H1 (cell line): ENCODE measurements around the gene SLC6A2. TPM values are rescaled to one million over a fixed set of nuclear protein-coding genes. Genes with fewer than 3 reads are reported as not detected.

Experiments
- CTCF ChIA-PET: fragments of 300-600 bp; sonication (Branson Sonifier 250); formaldehyde crosslinking; loops from one replicate; lab custom pipeline; 2021; ENCODE audit not compliant: partially characterized antibody; lab: Charles Lee
- POLR2A ChIA-PET: fragments of 300-600 bp; sonication (Branson Sonifier 250); formaldehyde crosslinking; loops from one replicate; lab custom pipeline; 2021; ENCODE audit warnings: inconsistent platforms; ENCODE audit not compliant: partially characterized antibody; lab: Charles Lee
- DNase-seq, 2 experiments: peaks; one replicate each; pipeline versions ENCODE4 v3.0.0 to v3.0.0-alpha.2; 2010 to 2022; ENCODE audit warnings: low spot score in 2 of 2, low read depth in 1 of 2, mixed read lengths in 1 of 2
- FAIRE-seq: peaks from 2 replicates; lab custom pipeline; 2011; peaks lifted over from hg19 to GRCh38; lab: Jason Lieb, UNC
- H2AFZ ChIP-seq: 2 replicates; pipeline ENCODE4 v1.8.1; 2012; ENCODE audit warnings: low read length, inconsistent platforms
- H2AK5ac ChIP-seq: 2 replicates; pipeline ENCODE4 v1.6.1; 2013; ENCODE audit warnings: low read depth, low read length
- H2BK120ac ChIP-seq: replicated peaks from 2 replicates; pipeline ENCODE3; 2013; ENCODE audit warnings: low read depth, low read length, inconsistent platforms
- H2BK12ac ChIP-seq: 2 replicates; pipeline ENCODE4 v1.6.1; 2013; ENCODE audit warnings: low read depth, low read length
- H2BK15ac ChIP-seq: 2 replicates; pipeline ENCODE4 v1.6.1; 2013; ENCODE audit warnings: low read length
- H2BK20ac ChIP-seq: 2 replicates; pipeline ENCODE4 v1.6.1; 2013; ENCODE audit warnings: low read length
- H2BK5ac ChIP-seq: 2 replicates; pipeline ENCODE4 v1.6.1; 2013; ENCODE audit warnings: low read depth, low read length
- H3K14ac ChIP-seq: 2 replicates; pipeline ENCODE4 v1.6.1; 2013; ENCODE audit warnings: inconsistent platforms; ENCODE audit not compliant: insufficient read length
- H3K18ac ChIP-seq: 2 replicates; pipeline ENCODE4 v1.6.1; 2013; ENCODE audit warnings: low read length; ENCODE audit errors: extremely low read depth
- H3K23ac ChIP-seq: 2 replicates; pipeline ENCODE4 v1.6.1; 2013; ENCODE audit warnings: inconsistent platforms; ENCODE audit not compliant: insufficient read length
- H3K23me2 ChIP-seq: 2 replicates; pipeline ENCODE4 v1.6.1; 2013; ENCODE audit warnings: low read depth, low read length
- H3K27ac ChIP-seq: 2 replicates; pipeline ENCODE4 v1.6.1; 2011; ENCODE audit warnings: low read depth, low read length, inconsistent platforms
- H3K27me3 ChIP-seq, 4 experiments: replicated peaks in 1 of 4; 1 replicate in 1 of 4; 2 replicates in 3 of 4; pipeline versions ENCODE4 v1.6.1 to v1.8.1; 2011 to 2013; ENCODE audit warnings: low read length in 3 of 4, mild to moderate bottlenecking in 3 of 4, inconsistent platforms in 2 of 4, mixed read lengths in 2 of 4, moderate library complexity in 1 of 4; ENCODE audit not compliant: control insufficient read depth in 3 of 4, insufficient read depth in 3 of 4; ENCODE audit errors: extremely low read depth in 1 of 4
- H3K36me3 ChIP-seq, 4 experiments: 2 replicates each; pipeline versions ENCODE4 v1.6.1 to v1.8.1; 2011 to 2013; ENCODE audit warnings: mild to moderate bottlenecking in 4 of 4, low read length in 3 of 4, moderate library complexity in 2 of 4, control low read depth in 1 of 4, inconsistent platforms in 1 of 4; ENCODE audit not compliant: insufficient read depth in 4 of 4, control insufficient read depth in 2 of 4
- H3K4ac ChIP-seq: replicated peaks from 2 replicates; pipeline ENCODE3; 2013; ENCODE audit warnings: low read length, low read depth, mixed read lengths, inconsistent platforms; ENCODE audit not compliant: insufficient read length
- H3K4me1 ChIP-seq, 4 experiments: replicated peaks in 1 of 4; 1 replicate in 1 of 4; 2 replicates in 3 of 4; pipeline versions ENCODE4 v1.6.1 to v1.8.1; 2011 to 2013; ENCODE audit warnings: low read length in 3 of 4, inconsistent platforms in 2 of 4, mixed read lengths in 1 of 4; ENCODE audit not compliant: insufficient read depth in 4 of 4, control insufficient read depth in 3 of 4
- H3K4me2 ChIP-seq, 2 experiments: 2 replicates each; pipeline versions ENCODE4 v1.6.1 to v1.8.1; 2011 to 2013; ENCODE audit warnings: low read depth in 2 of 2, low read length in 2 of 2, control low read depth in 1 of 2, inconsistent platforms in 1 of 2, mild to moderate bottlenecking in 1 of 2; ENCODE audit not compliant: insufficient read depth in 1 of 2
- H3K4me3 ChIP-seq, 4 experiments: fragments of 200-600, 300-600 bp in 1 of 4; sonication (generic), shearing (Covaris generic), sonication (Bioruptor Twin) in 1 of 4; 2 replicates each; pipeline versions ENCODE4 v1.5.1 to v1.8.1; 2011 to 2016; ENCODE audit warnings: low read length in 4 of 4, low read depth in 3 of 4, control low read depth in 2 of 4, inconsistent platforms in 2 of 4, mild to moderate bottlenecking in 2 of 4, mixed read lengths in 1 of 4, moderate library complexity in 1 of 4; ENCODE audit not compliant: insufficient read depth in 2 of 4; ENCODE audit errors: extremely low read depth in 1 of 4
- H3K56ac ChIP-seq: replicated peaks from 2 replicates; pipeline ENCODE3; 2013; ENCODE audit warnings: low read depth, mild to moderate bottlenecking, mixed read lengths, low read length, inconsistent platforms; ENCODE audit not compliant: insufficient read length
- H3K79me1 ChIP-seq: 2 replicates; pipeline ENCODE4 v1.6.1; 2013; ENCODE audit warnings: low read depth, low read length, control low read depth
- H3K79me2 ChIP-seq, 2 experiments: 2 replicates each; pipeline versions ENCODE4 v1.6.1 to v1.8.1; 2012 to 2013; ENCODE audit warnings: low read length in 2 of 2, mild to moderate bottlenecking in 2 of 2, inconsistent platforms in 1 of 2; ENCODE audit not compliant: insufficient read depth in 2 of 2, control insufficient read depth in 1 of 2
- H3K9ac ChIP-seq, 4 experiments: replicated peaks in 1 of 4; 1 replicate in 1 of 4; 2 replicates in 3 of 4; pipeline versions ENCODE4 v1.6.1 to v1.8.1; 2011 to 2013; ENCODE audit warnings: low read depth in 3 of 4, low read length in 3 of 4, control low read depth in 2 of 4, mild to moderate bottlenecking in 2 of 4, moderate library complexity in 2 of 4, inconsistent platforms in 1 of 4; ENCODE audit errors: extremely low read depth in 1 of 4
- H3K9me3 ChIP-seq, 2 experiments: 2 replicates each; pipeline versions ENCODE4 v1.6.1 to v1.8.1; 2012 to 2013; ENCODE audit warnings: mild to moderate bottlenecking in 2 of 2, moderate library complexity in 2 of 2, control low read depth in 1 of 2, inconsistent platforms in 1 of 2, low read depth in 1 of 2, low read length in 1 of 2, mixed read lengths in 1 of 2; ENCODE audit not compliant: insufficient read depth in 2 of 2
- H4K20me1 ChIP-seq, 2 experiments: replicated peaks in 1 of 2; 2 replicates each; pipeline versions ENCODE3 to v1.8.1; 2011 to 2013; ENCODE audit warnings: inconsistent platforms in 2 of 2, low read length in 2 of 2, mild to moderate bottlenecking in 1 of 2; ENCODE audit not compliant: insufficient read depth in 2 of 2, control insufficient read depth in 1 of 2
- H4K5ac ChIP-seq: 2 replicates; pipeline ENCODE4 v1.6.1; 2013; ENCODE audit warnings: low read length, low read depth, mixed read lengths, inconsistent platforms; ENCODE audit not compliant: insufficient read length
- H4K8ac ChIP-seq: 2 replicates; pipeline ENCODE4 v1.8.0; 2013; ENCODE audit warnings: mild to moderate bottlenecking, moderate library complexity, low read length, inconsistent platforms; ENCODE audit not compliant: insufficient read depth; ENCODE audit errors: extremely low read depth
- H4K91ac ChIP-seq: replicated peaks from 2 replicates; pipeline ENCODE3; 2013; ENCODE audit warnings: low read length, mixed read lengths, inconsistent platforms; ENCODE audit not compliant: insufficient read length
- CEBPB ChIP-seq: IDR thresholded peaks from 2 replicates; pipeline ENCODE4 v1.6.1; 2012; ENCODE audit warnings: low read depth, low read length
- JUN ChIP-seq: IDR thresholded peaks from 2 replicates; pipeline ENCODE4 v1.6.1; 2011; ENCODE audit warnings: low read depth, mild to moderate bottlenecking, improper control_type of control experiment, low read length
- SIX5 ChIP-seq: IDR thresholded peaks from 2 replicates; pipeline ENCODE4 v1.6.1; 2011; ENCODE audit warnings: mild to moderate bottlenecking, low read depth, low read length
- SUZ12 ChIP-seq: fragments of 200-600 bp; sonication (generic); IDR thresholded peaks from 2 replicates; pipeline ENCODE4 v1.6.1; 2012; ENCODE audit warnings: mild to moderate bottlenecking, inconsistent platforms, low read length, moderate library complexity, mixed read lengths
- TEAD4 ChIP-seq: IDR thresholded peaks from 2 replicates; pipeline ENCODE4 v1.6.1; 2012; ENCODE audit warnings: low read depth, low read length, inconsistent platforms, mixed read lengths
- WGBS, 2 experiments: shearing (Covaris generic) in 1 of 2; methylation state at CpG; one replicate each; pipeline versions ENCODE4 v1.1.6 to v1.1.7; 2013 to 2015; ENCODE audit warnings: low lambda C conversion rate in 2 of 2, mixed read lengths in 2 of 2, inconsistent platforms in 1 of 2, low coverage in 1 of 2, missing lambda C conversion rate in 1 of 2; ENCODE audit not compliant: insufficient replicate concordance in 2 of 2, insufficient coverage in 1 of 2, insufficient read length in 1 of 2; ENCODE audit errors: extremely low coverage in 1 of 2, missing lambda C conversion rate in 1 of 2; 5-methylcytosine and 5-hydroxymethylcytosine counted together
- polyA plus RNA-seq, 7 experiments: library from polyadenylated mRNA; depleted of rRNA in 3 of 7; stranded (reverse) in 5 of 7; unstranded in 2 of 7; fragments of >200 nt in 5 of 7; fragments of 200-250 nt in 2 of 7; gene quantifications; 1 replicate in 5 of 7; 2 replicates in 1 of 7; 4 replicates in 1 of 7; pipeline versions ENCODE4 v1.2.1 to v1.2.3, GENCODE V29; 2011 to 2013; ENCODE audit warnings: missing spikeins in 2 of 7, mixed read lengths in 2 of 7
- total RNA-seq: library from RNA; stranded (reverse); fragmentation: NEBNext Ultra II Directional; extraction: Animal tissue kit (Norgen Biotek cat#: 25700); gene quantifications from 2 replicates; pipeline ENCODE4 v1.2.1, GENCODE V29; 2021

SLC6A2 gene
- total and polyA plus RNA-seq, 2 of the 8 experiments (the other 6 are each of a cell fraction or from before 2014, with no cell fraction given): 0.35 TPM; not detected in 1

GRCh38 chr16:55668340-55669281 lies 12.8 kb downstream of the SLC6A2 start:
- Histone ChIP-seq H3K36me3 (no peaks in the 10 kb centered on the region), H3K27ac (no peak overlapping the region), H4K91ac (no peak overlapping the region), H2BK120ac (no peak overlapping the region), H3K9me3 (no peaks in the 10 kb centered on the region), H3K23ac (no peak overlapping the region), H3K14ac (no peak overlapping the region), H2BK5ac (peak overlapping the region; percentile 20; the same call in 1 of the 2 replicates), H3K18ac (no peak overlapping the region), H3K4me2 (peak overlapping the region in 1 of 2 experiments; percentile 13; a peak in 1 of 4 replicates), H4K20me1 (no peaks in the 10 kb centered on the region), H3K9ac (no peak overlapping the region), H3K23me2 (no peaks in the 10 kb centered on the region; the same call in 1 of the 2 replicates), H2AK5ac (peak overlapping the region; percentile 67; the same call in 1 of the 2 replicates), H3K27me3 (no peaks in the 10 kb centered on the region), H3K56ac (no peak overlapping the region), H2BK12ac (no peak overlapping the region), H2BK15ac (no peak overlapping the region), H2BK20ac (peak overlapping the region; percentile 13; the same call in 1 of the 2 replicates), H3K4ac (no peak overlapping the region), H2AFZ (no peak overlapping the region; the same call in 1 of the 2 replicates), H4K8ac (no peak overlapping the region), H3K4me3 (no peak overlapping the region), H3K4me1 (peaks cover 2 to 11% (median 5%) of the 10 kb centered on the region in 4 experiments; a peak in 5 of 7 replicates), H4K5ac (no peak overlapping the region), H3K79me1 (no peaks in the 10 kb centered on the region), H3K79me2 (no peaks in the 10 kb centered on the region)
- CTCF ChIA-PET: interaction anchor here (0.9 to 3.1 kb wide), 8 partner anchors 8 to 204 kb away, joined by 3 to 13 read pairs (median 6); partner anchors contain the start of gene SLC6A2
- POLR2A ChIA-PET: no interaction called here
- no peak for TF ChIP-seq JUN
- no peak for TF ChIP-seq SUZ12
- no peak for TF ChIP-seq TEAD4
- no peak for TF ChIP-seq SIX5
- no peak for TF ChIP-seq CEBPB
- FAIRE-seq: peak; percentile 72
- DNase-seq: peak in 1 of 2 experiments; percentile 5
- WGBS, 2 experiments: 83% methylated on average over 9 of the region's 9 CpGs; no CpG with 5 or more reads in 1 of the 2 experiments
